Nucleus accumbens (tissue), 56 donors: ENCODE data around the gene EME2.
"Not testable (repeated sequence)": the region's sequence is repeated elsewhere in the genome, so short reads cannot be mapped to it uniquely, and the experiment has no call there.

Experiments used
- DNase-seq, 56 donors: peaks; one replicate each; lab custom pipeline; 2025; lab: John Stamatoyannopoulos, UW

Gene EME2

DNA sequence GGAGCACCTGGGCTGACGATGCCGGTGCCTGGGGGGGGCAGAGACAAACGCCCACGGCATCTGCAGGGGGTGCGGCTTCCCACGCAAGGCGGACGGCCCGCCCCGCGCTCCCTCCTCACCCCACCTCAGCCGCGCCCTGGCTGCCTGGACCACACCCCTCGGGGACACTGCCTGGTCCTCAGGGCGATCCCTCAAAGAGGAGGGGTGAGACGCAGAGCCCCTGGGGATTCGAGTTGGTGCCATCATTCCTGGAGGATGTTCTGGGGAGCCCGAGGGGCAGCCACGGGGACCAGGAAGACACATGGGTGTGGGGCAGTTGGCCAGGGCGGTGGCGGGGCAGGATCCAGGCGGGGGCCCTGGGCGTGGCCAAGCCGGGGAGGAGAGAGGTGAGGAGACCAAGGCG, 17.0 kb downstream of the EME2 start:
- no peak for DNase-seq

DNA sequence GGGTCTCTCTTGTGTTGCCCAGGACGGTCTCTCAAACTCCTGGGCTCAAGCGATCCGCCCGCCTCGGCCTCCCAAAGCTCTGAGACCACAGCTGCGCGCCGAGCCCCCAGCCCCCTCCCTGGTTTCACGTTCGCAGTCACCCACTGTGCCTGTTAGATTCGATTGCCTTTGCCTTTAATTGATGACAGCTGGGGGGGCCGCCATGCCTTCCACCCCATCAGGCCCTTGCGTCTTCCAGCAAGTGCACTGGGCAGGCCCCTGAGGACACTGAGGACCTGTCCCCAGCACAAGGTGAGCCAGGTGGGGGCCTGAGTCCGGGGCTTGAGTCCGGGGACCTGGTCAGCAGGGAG, 17.6 kb downstream of the EME2 start:
- DNase-seq, result no peak

DNA sequence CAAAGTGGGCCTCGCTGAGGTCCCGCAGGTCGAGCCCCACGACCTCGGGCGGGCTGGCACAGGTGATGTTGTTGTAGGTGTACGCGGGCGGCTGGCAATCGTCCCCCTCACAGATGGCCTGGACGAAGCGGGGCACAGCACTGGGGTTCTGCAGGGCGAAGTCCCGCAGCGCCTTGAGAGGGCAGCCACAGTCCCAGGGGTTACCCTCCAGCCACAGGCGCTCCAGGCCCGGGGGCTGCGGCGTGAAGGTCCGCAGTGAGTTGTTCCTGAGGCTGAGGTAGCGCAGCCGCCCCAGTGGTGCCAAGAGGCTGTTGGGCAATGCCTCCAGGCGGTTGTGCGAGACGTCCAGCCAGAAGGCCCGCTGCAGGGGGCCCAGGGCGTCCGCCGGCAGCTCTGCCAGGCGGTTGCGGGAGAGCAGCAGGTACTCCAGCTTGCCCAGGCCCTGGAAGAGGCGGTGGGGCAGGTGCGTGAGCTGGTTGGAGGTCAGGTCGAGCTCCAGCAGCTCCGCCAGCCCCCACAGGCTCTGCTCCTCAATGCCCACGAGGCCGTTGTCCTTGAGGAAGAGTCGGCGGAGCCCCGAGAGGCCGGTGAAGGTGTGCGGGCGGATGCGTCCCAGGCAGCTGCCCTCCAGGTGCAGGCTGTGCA, 18.1 kb downstream of the EME2 start:
- DNase-seq, result no peak

DNA sequence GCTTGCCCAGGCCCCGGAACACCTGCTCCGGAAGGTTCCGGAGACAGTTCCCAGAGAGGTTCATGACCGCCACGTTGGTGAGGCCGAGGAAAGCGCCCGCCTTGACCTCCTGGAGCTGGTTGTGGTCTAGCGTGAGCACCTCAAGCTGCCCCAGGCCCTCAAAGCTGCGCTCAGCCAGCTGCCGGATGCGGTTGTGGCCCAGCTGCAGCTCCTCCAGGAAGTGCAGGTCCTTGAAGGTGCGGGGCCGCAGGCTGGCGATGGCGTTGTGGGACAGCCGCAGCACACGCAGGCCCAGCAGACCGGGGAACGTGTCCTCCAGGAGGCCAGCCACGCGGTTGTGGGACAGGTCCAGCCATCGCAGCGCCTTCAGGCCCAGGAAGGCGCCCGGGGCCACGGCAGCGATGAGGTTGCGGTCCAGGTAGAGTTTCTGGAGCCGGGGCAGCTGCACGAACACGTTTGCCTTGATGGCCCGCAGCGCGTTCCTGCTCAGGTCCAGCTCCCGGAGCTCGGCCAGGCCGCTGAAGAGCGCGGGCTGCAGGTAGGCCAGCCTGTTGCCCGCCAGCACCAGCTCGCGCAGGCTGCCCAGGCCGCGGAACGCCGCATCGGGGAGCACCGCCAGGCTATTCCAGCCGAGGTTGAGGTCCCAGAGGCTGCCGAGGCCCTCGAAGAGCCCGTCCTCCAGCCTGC, 18.8 kb downstream of the EME2 start:
- DNase-seq, result no peak

- DNase-seq, result no peak
Measured at GRCh38 chr16:1791943-1792812, 19.6 kb downstream of the EME2 start.

- no peak for DNase-seq
Measured at GRCh38 chr16:1792836-1793577, 20.4 kb downstream of the EME2 start.

- no peak for DNase-seq
Measured at GRCh38 chr16:1793578-1794220, 21.1 kb downstream of the EME2 start, which contains the start of gene IGFALS. Gene IGFALS (minus strand): TSS chr16:1793705. CDS start chr16:1793652, 53 bp downstream.

GRCh38 chr16:1794221-1794871, 21.7 kb downstream of the EME2 start:
- no peak for DNase-seq

DNA sequence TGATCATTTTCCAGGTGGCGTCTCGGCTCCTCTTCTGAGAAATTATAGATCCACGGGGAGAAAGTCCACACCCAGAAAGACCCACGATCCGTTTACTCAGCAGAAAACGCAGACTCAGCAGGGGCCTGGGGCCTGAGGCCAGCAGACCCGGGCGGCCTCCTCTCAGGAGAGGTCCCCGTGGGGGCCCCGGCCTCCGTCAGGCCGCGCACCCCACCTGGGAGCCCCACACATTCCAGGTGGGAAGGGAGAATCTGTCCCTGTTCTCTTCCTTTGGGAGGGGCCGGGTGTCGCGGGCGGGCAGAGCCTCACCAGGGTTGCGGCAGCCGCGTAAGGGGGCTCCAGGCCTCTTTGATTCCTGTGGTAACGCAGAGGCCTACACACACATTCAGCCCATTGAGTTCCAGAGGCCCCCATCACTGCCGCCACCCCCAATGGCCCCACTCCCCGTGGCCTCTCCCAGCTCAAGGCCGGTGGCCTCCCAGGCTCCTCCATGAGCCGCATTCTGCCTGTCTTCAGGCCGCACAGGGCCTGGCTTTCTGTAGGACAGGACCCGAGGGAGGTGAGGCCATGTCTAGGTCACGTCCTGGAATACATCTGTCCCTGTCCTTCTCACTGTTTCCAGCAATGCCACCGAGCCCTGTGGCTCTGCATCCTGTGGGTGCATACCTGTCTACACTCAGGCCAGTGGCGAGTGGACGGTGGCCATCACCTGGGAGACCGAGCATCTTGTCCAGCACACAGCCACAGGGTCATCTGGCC, 22.5 kb downstream of the EME2 start:
- no peak for DNase-seq

DNA sequence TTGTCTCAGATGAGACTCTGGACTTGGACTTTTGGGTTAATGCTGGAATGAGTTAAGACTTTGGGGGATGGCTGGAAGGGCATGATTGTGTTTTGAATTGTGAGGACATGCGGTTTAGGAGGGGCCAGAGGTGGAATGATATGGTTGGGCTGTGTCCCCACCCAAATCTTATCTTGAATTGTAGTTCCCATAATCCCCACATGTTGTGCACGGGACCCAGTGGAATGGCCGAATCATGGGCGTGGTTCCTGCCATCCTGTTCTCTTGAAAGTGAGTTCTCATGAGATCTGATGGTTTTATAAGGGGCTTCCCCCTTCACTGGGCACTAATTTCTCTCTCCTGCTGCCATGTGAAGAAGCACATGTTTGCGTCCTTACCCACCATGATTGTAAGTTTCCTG, 26.7 kb downstream of the EME2 start:
- DNase-seq, result not testable (repeated sequence)

DNA sequence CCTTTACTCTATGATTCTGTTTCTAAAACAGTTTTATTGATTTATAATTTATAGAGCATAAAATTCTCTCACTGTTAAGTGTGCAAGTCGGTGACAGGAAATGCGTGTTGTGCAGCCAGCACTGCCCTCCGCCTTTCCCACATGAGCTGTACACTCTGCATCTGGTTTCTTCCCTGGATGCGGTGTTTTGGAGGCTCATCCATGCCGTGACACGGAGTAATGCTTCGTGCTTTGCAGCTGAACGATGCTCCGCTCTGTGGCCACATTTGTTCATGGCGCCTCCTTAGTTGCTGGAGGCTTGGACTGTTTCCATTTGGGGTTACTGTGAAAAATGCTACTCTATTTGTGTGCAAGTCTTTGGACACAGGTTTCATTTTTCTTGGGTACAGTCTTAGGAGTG, 28.1 kb downstream of the EME2 start:
- DNase-seq, result no peak

DNA sequence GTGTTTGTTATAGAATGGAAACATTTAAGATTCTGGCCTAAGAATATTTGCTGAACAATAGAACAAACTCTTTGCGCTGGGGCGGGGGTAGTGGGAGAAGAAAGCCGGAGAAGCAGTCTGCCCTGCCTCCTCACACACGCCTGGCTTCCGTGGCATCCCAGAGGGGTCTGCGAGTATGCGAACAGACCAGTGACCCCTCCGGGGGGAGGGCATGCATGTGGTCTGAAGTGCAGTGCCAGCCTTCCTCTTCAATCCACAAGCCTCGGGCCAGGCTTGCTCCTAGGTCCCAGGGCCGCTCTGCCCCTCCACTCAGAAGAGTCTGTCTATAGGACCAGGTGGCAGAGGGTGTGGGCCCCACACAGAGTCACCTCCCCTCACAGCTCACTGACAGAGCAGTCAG, 35.0 kb downstream of the EME2 start:
- DNase-seq, result no peak

DNA sequence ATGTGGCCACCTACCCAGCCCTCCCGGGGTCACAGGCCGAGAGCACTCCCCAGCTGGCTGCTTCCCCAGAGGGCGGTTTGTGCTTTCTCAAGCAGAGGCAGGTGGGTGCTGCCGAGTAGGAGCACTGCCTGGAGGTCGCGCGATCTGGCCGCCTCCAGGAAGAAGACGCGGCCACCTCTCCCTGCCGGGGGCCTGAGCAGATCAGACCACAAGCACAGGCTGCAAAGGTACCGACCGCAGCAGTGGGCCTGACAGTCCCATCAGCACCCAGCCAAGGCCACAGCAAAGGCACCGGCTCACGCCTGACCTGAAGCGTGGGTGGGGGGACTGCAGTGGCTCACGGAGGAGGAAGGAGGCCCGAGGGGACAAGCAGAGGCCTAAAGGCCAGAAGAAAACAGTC, 36.1 kb downstream of the EME2 start:
- no peak for DNase-seq

DNA sequence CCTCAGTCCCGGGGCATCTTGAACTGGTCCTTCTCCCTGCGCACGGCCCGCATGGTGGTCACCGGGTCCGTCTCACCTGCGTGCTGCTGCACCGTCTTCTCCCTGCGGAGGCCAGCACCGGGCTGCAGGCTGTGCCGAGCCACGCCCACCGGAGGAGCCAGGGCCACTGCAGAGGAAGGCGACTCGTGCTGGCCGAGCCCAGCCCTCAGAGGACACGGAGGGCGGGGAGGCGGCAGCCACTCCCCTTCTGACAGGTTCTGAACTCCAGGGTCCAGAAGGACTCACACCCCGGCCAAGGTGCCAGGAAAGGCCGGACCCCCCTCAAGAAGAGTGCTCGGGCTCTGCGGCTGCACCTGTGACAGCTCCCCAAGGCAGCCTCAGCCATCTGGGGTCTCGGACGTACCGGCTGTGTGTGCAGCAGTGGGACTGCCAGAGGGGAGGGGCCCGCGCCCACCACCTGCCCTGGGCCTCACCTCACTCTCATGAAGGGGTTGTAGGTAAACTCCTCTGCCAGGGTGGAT, 36.7 kb downstream of the EME2 start:
- DNase-seq, result no peak

DNA sequence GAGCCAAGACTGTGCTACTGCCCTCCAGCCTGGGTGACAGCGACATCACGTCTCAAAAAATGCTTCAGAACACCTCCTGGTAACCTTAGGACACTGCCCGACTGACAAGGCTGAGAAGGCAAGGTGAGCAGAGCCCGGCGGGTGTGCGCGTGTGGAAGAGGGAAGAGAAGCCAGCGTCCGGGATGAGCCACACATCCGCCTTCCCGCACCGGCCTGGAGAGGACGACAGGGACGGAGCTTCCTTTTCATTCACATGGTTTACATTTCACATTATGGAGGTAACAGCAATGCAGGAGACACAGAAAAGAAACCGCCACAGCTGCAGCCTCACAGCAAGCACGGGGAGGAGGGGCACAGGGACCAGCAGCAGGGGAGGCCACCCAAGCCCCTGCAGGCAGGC, 37.5 kb downstream of the EME2 start:
- DNase-seq, result no peak

- DNase-seq, result no peak
Measured at GRCh38 chr16:1810536-1810935, 37.9 kb downstream of the EME2 start.

DNA sequence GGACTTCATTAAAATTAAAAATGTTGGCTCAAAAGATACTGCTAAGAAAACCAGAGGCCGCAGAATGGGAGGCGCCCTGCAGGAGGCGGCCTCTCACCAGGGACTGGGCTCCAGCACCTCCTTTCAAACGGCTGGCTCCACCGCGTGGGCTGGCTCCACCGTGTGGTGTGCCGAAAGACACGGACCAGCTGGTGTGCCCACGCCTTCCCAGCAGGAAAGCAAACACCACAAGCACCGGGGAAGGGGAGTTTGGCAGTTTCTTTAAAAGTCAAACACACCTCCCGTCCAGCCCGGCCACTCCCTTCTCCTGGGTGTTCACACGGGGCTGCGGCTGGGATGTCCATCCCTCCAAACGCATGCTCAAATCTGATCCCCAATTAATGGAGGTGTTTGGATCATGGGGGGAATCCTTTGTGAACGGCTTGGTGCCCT, 40.1 kb downstream of the EME2 start:
- peak in 3 of 56 donors; percentile 3 to 29 (median 22) for DNase-seq

DNA sequence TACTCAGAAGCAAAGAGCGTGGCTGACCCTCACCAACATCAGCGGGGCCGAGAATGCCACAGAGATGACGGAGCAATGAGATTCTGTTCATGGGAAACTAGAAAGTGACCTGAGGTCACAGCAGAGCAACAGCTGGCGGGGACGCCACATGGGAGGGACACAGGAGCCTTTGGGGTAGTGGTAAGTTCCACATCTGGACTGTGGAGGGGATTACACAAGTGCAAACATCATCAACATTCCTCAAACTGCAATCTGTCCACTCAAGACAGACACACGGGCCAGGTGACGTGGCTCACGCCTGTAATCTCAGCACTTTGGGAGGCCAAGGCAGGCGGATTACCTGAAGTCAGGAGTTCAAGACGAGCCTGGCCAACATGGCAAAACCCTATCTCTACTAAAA, 42.9 kb downstream of the EME2 start:
- DNase-seq, result no peak
